Measurements from ENCODE around the gene AIFM1.

AIFM1 gene

GRCh38 chrX:130165703-130166502, at the start of gene AIFM1:
TSS of gene AIFM1 (minus strand) at chrX:130165841. CDS start at chrX:130165656, 185 bp downstream.
- in situ Hi-C loops (cut with HindIII; ENCODE audit: low sequenced_read_pairs): no loop called here

- in situ Hi-C loops (cut with HindIII; ENCODE audit: low sequenced_read_pairs): loop anchor here (10.0 kb wide), 1 partner anchor 59 kb away; no protein-coding TSS in a partner anchor
Measured at GRCh38 chrX:130213376-130213775, 47.7 kb upstream of the AIFM1 start.

GRCh38 chrX:130212371-130212770, 46.7 kb upstream of the AIFM1 start:
- in situ Hi-C loops (cut with HindIII; ENCODE audit: low sequenced_read_pairs): loop anchor here (10.0 kb wide), 1 partner anchor 58 kb away; no protein-coding TSS in a partner anchor

- in situ Hi-C loops (cut with HindIII; ENCODE audit: low sequenced_read_pairs): loop anchor here (10.0 kb wide), 1 partner anchor 57 kb away; no protein-coding TSS in a partner anchor
Measured at GRCh38 chrX:130211415-130212186, 46.0 kb upstream of the AIFM1 start.

GRCh38 chrX:130204647-130205046, 39.0 kb upstream of the AIFM1 start:
- in situ Hi-C loops (cut with HindIII; ENCODE audit: low sequenced_read_pairs): no loop called here

- in situ Hi-C loops (cut with HindIII; ENCODE audit: low sequenced_read_pairs): loop anchor here (10.0 kb wide), 1 partner anchor 63 kb away; no protein-coding TSS in a partner anchor
Measured at GRCh38 chrX:130197464-130197863, 31.8 kb upstream of the AIFM1 start.

- in situ Hi-C loops (cut with HindIII; ENCODE audit: low sequenced_read_pairs): loop anchor here (10.0 kb wide), 1 partner anchor 62 kb away; no protein-coding TSS in a partner anchor
Measured at GRCh38 chrX:130196466-130196865, 30.8 kb upstream of the AIFM1 start.

GRCh38 chrX:130190801-130191200, 25.2 kb upstream of the AIFM1 start:
- in situ Hi-C loops (cut with HindIII; ENCODE audit: low sequenced_read_pairs): loop anchor here (10.0 kb wide), 1 partner anchor 56 kb away; no protein-coding TSS in a partner anchor

- in situ Hi-C loops (cut with HindIII; ENCODE audit: low sequenced_read_pairs): no loop called here
Measured at GRCh38 chrX:130186651-130187050, 21.0 kb upstream of the AIFM1 start.

- in situ Hi-C loops (cut with HindIII; ENCODE audit: low sequenced_read_pairs): no loop called here
Measured at GRCh38 chrX:130184857-130185256, 19.2 kb upstream of the AIFM1 start.

GRCh38 chrX:130184168-130184567, 18.5 kb upstream of the AIFM1 start:
- in situ Hi-C loops (cut with HindIII; ENCODE audit: low sequenced_read_pairs): no loop called here

GRCh38 chrX:130179579-130180215, 14.1 kb upstream of the AIFM1 start:
- in situ Hi-C loops (cut with HindIII; ENCODE audit: low sequenced_read_pairs): no loop called here

- in situ Hi-C loops (cut with HindIII; ENCODE audit: low sequenced_read_pairs): no loop called here
Measured at GRCh38 chrX:130179170-130179569, 13.5 kb upstream of the AIFM1 start.

GRCh38 chrX:130176942-130177341, 11.3 kb upstream of the AIFM1 start:
- in situ Hi-C loops (cut with HindIII; ENCODE audit: low sequenced_read_pairs): no loop called here

GRCh38 chrX:130176354-130176776, 10.7 kb upstream of the AIFM1 start:
- in situ Hi-C loops (cut with HindIII; ENCODE audit: low sequenced_read_pairs): no loop called here

GRCh38 chrX:130174937-130175336, 9.3 kb upstream of the AIFM1 start:
- in situ Hi-C loops (cut with HindIII; ENCODE audit: low sequenced_read_pairs): no loop called here

- in situ Hi-C loops (cut with HindIII; ENCODE audit: low sequenced_read_pairs): no loop called here
Measured at GRCh38 chrX:130174045-130174704, 8.5 kb upstream of the AIFM1 start.

- in situ Hi-C loops (cut with HindIII; ENCODE audit: low sequenced_read_pairs): no loop called here
Measured at GRCh38 chrX:130173190-130173895, 7.7 kb upstream of the AIFM1 start.

- in situ Hi-C loops (cut with HindIII; ENCODE audit: low sequenced_read_pairs): no loop called here
Measured at GRCh38 chrX:130172127-130172845, 6.6 kb upstream of the AIFM1 start.
